Keratinocyte (primary cell): ENCODE data around the gene ATP2A3.

Experiments
- CTCF ChIP-seq, 3 experiments: IDR thresholded peaks in 1 of 3; conservative IDR thresholded peaks in 1 of 3; optimal IDR thresholded peaks in 1 of 3; 2 replicates in 2 of 3; 3 replicates in 1 of 3; pipeline versions ENCODE3 to v1.5.1; 2011; ENCODE audit warnings: low read length in 3 of 3, mild to moderate bottlenecking in 3 of 3, moderate library complexity in 2 of 3, control low read depth in 1 of 3, inconsistent platforms in 1 of 3; ENCODE audit not compliant: insufficient read depth in 2 of 3; ENCODE audit errors: extremely low read depth in 1 of 3
- EZH2 ChIP-seq: IDR thresholded peaks from one replicate; pipeline ENCODE4 v1.6.1; 2012; ENCODE audit warnings: inconsistent platforms, mild to moderate bottlenecking, low read length, moderate library complexity

GRCh38 chr17:3950584-3950983 lies 13.7 kb downstream of the ATP2A3 start:
- TF ChIP-seq CTCF (optimal IDR thresholded peaks at IDR 0.05 in 1 of 3, IDR thresholded peaks at IDR 0.05 in 1 of 3, conservative IDR thresholded peaks at IDR 0.05 in 1 of 3; ENCODE audit: extremely low read depth in 1 of 3, insufficient read depth in 2 of 3, low read length in 3 of 3) (no peak), EZH2 (no peak)
